Astrocyte of the hippocampus (primary cell): ENCODE results near the gene PON2.
A peak's percentile ranks its signal among the peaks of the same experiment; 100 is the strongest.
"Not testable (repeated sequence)": the region's sequence is repeated elsewhere in the genome, so short reads cannot be mapped to it uniquely, and the experiment has no call there.

ENCODE experiments used
- DNase-seq: peaks from one replicate; pipeline ENCODE4 v3.0.0; 2011; ENCODE audit warnings: low read depth, low spot score

The PON2 gene

GRCh38 chr7:95405208-95405607 is 29.6 kb downstream of the PON2 start:
- no peak for DNase-seq

- peak; percentile 78 for DNase-seq
Observed at GRCh38 chr7:95404316-95404865, 30.4 kb downstream of the PON2 start.

GRCh38 chr7:95398155-95398940 is 36.5 kb downstream of the PON2 start:
- DNase-seq = no peak

- DNase-seq = no peak
Observed at GRCh38 chr7:95397381-95397780, 37.4 kb downstream of the PON2 start.

GRCh38 chr7:95396136-95397032 is 38.4 kb downstream of the PON2 start, which contains the start of gene PON3:
Gene PON3 (minus strand): TSS chr7:95396375. CDS start chr7:95396350, 25 bp downstream.
- no peak for DNase-seq

GRCh38 chr7:95395755-95396135 is 39.1 kb downstream of the PON2 start:
- no peak for DNase-seq

- no peak for DNase-seq
Observed at GRCh38 chr7:95394370-95394769, 40.5 kb downstream of the PON2 start.

GRCh38 chr7:95391761-95392160 is 43.1 kb downstream of the PON2 start:
- no peak for DNase-seq

GRCh38 chr7:95389516-95389915 is 45.3 kb downstream of the PON2 start:
- no peak for DNase-seq

GRCh38 chr7:95379457-95379856 is 55.4 kb downstream of the PON2 start:
- DNase-seq = not testable (repeated sequence)

GRCh38 chr7:95376632-95377400 is 58.0 kb downstream of the PON2 start:
- DNase-seq = no peak

GRCh38 chr7:95375591-95376257 is 59.1 kb downstream of the PON2 start:
- peak; percentile 48 for DNase-seq

GRCh38 chr7:95373323-95373722 is 61.5 kb downstream of the PON2 start:
- DNase-seq = no peak

- DNase-seq = no peak
Observed at GRCh38 chr7:95368235-95368634, 66.6 kb downstream of the PON2 start.

GRCh38 chr7:95367606-95368005 is 67.2 kb downstream of the PON2 start:
- DNase-seq = no peak

- DNase-seq = peak; percentile 39
Observed at GRCh38 chr7:95365151-95365550, 69.7 kb downstream of the PON2 start.

- DNase-seq = no peak
Observed at GRCh38 chr7:95357623-95358022, 77.2 kb downstream of the PON2 start.
